Measurements from ENCODE around the gene SGMS1. TPM values are rescaled to one million over a fixed set of nuclear protein-coding genes. Genes with fewer than 3 reads are reported as not detected.

SGMS1 gene
- total RNA-seq, 1 donor from 2014 or later = 93.8 TPM

DNA sequence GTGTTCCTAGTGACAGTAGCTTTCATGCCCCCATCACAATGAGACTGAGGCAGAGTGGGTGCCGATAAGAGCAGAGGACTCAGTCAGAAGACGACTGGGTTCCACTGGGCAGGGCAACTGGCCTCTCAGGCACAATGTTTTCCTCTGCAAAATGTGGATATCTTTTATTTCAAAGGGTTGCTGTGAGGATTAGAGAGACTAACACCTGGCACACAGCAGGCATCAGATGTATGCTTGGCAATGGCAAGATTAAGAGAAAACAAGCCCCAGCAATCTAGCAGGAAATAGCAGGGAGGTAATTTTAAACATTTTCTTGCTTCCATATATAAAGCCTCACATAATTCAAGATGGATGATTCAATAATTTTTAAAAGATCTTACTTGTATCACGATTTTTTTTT lies 28.0 kb downstream of the SGMS1 start:
- DNase-seq (ENCODE audit: extremely low spot score in 2 of 2) = no peak
- peaks cover 14% of the 10 kb centered on the region for H3K4me1 ChIP-seq
- no peak overlapping the region for H3K4me3 ChIP-seq
- TF ChIP-seq, protein P1, sequence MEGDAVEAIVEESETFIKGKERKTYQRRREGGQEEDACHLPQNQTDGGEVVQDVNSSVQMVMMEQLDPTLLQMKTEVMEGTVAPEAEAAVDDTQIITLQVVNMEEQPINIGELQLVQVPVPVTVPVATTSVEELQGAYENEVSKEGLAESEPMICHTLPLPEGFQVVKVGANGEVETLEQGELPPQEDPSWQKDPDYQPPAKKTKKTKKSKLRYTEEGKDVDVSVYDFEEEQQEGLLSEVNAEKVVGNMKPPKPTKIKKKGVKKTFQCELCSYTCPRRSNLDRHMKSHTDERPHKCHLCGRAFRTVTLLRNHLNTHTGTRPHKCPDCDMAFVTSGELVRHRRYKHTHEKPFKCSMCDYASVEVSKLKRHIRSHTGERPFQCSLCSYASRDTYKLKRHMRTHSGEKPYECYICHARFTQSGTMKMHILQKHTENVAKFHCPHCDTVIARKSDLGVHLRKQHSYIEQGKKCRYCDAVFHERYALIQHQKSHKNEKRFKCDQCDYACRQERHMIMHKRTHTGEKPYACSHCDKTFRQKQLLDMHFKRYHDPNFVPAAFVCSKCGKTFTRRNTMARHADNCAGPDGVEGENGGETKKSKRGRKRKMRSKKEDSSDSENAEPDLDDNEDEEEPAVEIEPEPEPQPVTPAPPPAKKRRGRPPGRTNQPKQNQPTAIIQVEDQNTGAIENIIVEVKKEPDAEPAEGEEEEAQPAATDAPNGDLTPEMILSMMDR (IDR thresholded peaks at IDR 0.05) = no peak
- TF ChIP-seq POLR2A (IDR thresholded peaks at IDR 0.05) (no peak), POLR2AphosphoS5 (IDR thresholded peaks at IDR 0.05; ENCODE audit: insufficient read depth in 1 of 2, low read depth in 1 of 2) (no peak)
- no peaks in the 10 kb centered on the region for H3K36me3 ChIP-seq
- H3K27me3 ChIP-seq = no peaks in the 10 kb centered on the region
- intact Hi-C loops (cut with DNase I) = no loop called here
- H3K9me3 ChIP-seq = no peaks in the 10 kb centered on the region
- no peak overlapping the region for H3K27ac ChIP-seq

DNA sequence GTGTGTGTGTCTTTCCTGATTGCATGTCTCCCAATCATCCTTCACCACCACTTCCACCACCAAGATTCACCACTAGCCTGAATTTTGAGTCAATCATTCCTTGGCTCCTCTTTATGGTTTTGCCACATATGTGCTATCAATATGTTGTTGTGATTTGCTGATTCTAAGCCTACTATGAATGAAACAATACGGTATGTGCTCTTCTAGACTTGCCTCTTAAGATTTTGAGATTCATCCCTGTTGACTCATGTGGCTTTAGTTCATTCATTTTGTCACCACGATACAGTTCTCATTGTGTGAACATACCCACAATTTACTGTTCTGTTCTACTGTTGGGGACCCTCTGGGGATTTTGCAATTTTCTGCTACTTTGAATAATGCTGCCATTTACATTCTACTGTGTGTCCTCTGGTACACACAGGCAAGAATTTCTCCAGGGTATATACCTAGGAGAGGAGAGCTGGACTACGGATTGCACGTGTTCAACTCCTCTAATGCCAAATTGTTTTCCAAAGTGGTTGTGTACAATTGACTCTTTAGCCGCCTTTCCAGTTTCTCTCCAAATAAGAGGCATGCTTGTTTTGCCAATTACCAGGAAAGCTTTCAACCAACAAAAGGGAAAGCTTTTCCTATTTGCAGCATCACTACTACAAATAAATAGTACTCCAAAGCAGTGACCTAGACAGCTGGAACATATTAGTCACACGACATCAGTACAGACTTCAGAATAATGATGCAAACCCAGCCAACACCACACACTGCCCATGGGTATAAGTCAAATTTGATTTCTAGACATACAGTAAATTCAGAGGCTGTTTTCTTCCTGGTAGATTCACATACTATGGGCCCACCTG lies 30.0 kb downstream of the SGMS1 start:
- H3K27me3 ChIP-seq = no peaks in the 10 kb centered on the region
- no peak for DNase-seq (ENCODE audit: extremely low spot score in 2 of 2)
- no peak overlapping the region for H3K4me3 ChIP-seq
- peaks cover 0 to 8% of the 10 kb centered on the region in 2 donors for H3K36me3 ChIP-seq
- intact Hi-C loops (cut with DNase I) = no loop called here
- H3K27ac ChIP-seq = no peak overlapping the region
- TF ChIP-seq POLR2AphosphoS5 (IDR thresholded peaks at IDR 0.05; ENCODE audit: insufficient read depth in 1 of 2, low read depth in 1 of 2) (no peak), POLR2A (IDR thresholded peaks at IDR 0.05) (no peak)
- TF ChIP-seq, protein P1 (IDR thresholded peaks at IDR 0.05) = no peak
- no peaks in the 10 kb centered on the region for H3K9me3 ChIP-seq
- no peaks in the 10 kb centered on the region for H3K4me1 ChIP-seq

DNA sequence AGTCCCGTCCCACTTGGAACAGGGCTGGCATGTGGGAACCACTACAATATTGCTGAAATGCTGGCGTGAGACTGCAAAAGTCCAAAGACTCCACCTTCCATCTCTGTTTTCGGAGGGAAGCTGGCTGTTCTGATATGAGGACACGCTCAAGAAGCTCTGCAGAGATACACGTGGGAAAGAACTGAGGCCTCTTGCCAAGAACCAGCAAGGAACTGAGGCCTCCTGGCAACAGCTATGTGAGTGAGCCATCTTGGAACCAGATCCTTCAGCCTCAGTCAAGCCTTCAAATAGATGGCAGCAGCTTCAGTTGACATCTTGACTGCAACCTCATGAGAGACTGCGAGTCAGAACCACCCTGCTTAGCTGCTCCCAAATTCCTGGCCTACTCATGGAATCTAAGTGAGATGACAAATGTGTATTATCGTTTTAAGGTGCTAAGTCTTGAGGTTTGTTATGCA lies 30.8 kb downstream of the SGMS1 start:
- TF ChIP-seq, protein P1 (IDR thresholded peaks at IDR 0.05) = no peak
- TF ChIP-seq POLR2A (IDR thresholded peaks at IDR 0.05) = no peak
- no peak for TF ChIP-seq POLR2AphosphoS5 (IDR thresholded peaks at IDR 0.05; ENCODE audit: insufficient read depth in 1 of 2, low read depth in 1 of 2)
- intact Hi-C loops (cut with DNase I) = no loop called here
- DNase-seq (ENCODE audit: extremely low spot score in 2 of 2) = no peak
- Histone ChIP-seq H3K4me3 (no peak overlapping the region), H3K27me3 (no peaks in the 10 kb centered on the region), H3K9me3 (no peaks in the 10 kb centered on the region), H3K4me1 (no peaks in the 10 kb centered on the region), H3K27ac (no peak overlapping the region), H3K36me3 (peaks cover 0 to 9% of the 10 kb centered on the region in 2 donors)

DNA sequence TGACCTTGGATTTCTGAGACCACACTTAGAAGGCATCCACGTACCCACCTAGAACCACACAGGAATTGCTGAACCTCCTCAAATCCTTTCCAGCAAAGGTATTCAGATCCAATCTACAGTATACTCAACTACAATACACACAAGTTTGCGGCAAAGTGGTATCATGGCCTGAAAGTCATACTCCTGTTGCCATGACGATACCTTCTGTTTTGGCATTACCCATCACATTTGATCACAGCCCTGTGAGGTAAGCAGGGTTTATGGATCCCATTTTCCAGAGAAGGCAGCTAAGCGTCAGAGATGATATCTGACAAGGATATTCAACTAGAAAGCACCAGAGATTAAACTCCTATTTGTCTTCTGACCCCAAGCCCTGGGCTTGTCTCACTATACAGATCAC lies 32.8 kb downstream of the SGMS1 start:
- H3K27me3 ChIP-seq = no peaks in the 10 kb centered on the region
- no peak overlapping the region for H3K4me3 ChIP-seq
- TF ChIP-seq, protein P1 (IDR thresholded peaks at IDR 0.05) = no peak
- TF ChIP-seq POLR2AphosphoS5 (IDR thresholded peaks at IDR 0.05; ENCODE audit: insufficient read depth in 1 of 2, low read depth in 1 of 2) = no peak
- no peak for TF ChIP-seq POLR2A (IDR thresholded peaks at IDR 0.05)
- peaks cover 0 to 9% of the 10 kb centered on the region in 2 donors for H3K36me3 ChIP-seq
- intact Hi-C loops (cut with DNase I) = no loop called here
- H3K4me1 ChIP-seq = no peaks in the 10 kb centered on the region
- no peak overlapping the region for H3K27ac ChIP-seq
- DNase-seq (ENCODE audit: extremely low spot score in 2 of 2) = no peak
- no peaks in the 10 kb centered on the region for H3K9me3 ChIP-seq

DNA sequence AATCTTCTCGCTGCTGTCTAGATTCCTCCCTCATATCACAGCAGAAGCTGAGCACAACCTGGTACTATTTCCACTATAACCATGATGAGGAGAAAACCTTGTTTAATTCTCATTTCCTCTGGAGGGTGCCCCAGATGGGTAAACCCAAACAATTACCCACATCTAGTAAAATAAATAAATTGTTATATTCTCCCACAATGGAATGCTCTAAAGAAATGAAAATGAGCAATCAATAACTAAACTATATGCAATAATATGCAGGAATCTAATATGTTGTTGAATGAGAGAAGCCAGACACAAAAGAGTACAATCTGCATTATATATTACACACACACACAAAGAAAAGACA lies 37.0 kb downstream of the SGMS1 start:
- TF ChIP-seq POLR2A (IDR thresholded peaks at IDR 0.05) (no peak), POLR2AphosphoS5 (IDR thresholded peaks at IDR 0.05; ENCODE audit: insufficient read depth in 1 of 2, low read depth in 1 of 2) (no peak)
- TF ChIP-seq, protein P1 (IDR thresholded peaks at IDR 0.05) = no peak
- intact Hi-C loops (cut with DNase I) = no loop called here
- peaks cover 9% of the 10 kb centered on the region for H3K4me1 ChIP-seq

More for the DNA sequence above, 37.0 kb downstream of the SGMS1 start:
- Histone ChIP-seq H3K4me3 (no peak overlapping the region), H3K9me3 (no peaks in the 10 kb centered on the region), H3K27ac (no peak overlapping the region), H3K27me3 (no peaks in the 10 kb centered on the region), H3K36me3 (peaks cover 0 to 9% of the 10 kb centered on the region in 2 donors)
- no peak for DNase-seq (ENCODE audit: extremely low spot score in 2 of 2)

Data from vagina (tissue), 2 donors.